ENCODE results near the gene RALA.
"Not testable (repeated sequence)": the region's sequence is repeated elsewhere in the genome, so short reads cannot be mapped to it uniquely, and the experiment has no call there.

RALA gene

DNA sequence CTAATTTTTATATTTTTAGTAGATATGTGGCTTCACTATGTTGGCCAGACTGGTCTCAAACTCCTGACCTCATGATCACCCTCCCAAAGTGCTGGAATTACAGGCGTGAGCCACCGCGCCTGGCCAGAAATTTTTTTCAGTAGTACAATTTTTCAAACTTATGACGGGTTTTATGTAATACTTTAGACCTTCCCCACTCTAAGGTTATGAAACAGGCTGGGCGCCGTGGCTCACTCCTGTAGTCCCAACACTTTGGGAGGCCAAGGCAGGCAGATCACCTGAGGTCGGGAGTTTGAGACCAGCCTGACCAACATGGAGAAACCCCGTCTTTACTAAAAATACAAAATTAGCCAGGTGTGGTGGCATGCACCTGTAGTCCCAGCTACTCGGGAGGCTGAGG lies 56.5 kb downstream of the RALA start:
- not testable (repeated sequence) for FAIRE-seq; DNase-seq (ENCODE audit: insufficient read length, low spot score)

- DNase-seq (ENCODE audit: insufficient read length, low spot score), result no peak
- FAIRE-seq, result no peak
Observed at GRCh38 chr7:39681887-39682441, 58.6 kb downstream of the RALA start.

- DNase-seq (ENCODE audit: insufficient read length, low spot score) (no peak), FAIRE-seq (no peak)
Observed at GRCh38 chr7:39683216-39683845, 60.0 kb downstream of the RALA start.

DNA sequence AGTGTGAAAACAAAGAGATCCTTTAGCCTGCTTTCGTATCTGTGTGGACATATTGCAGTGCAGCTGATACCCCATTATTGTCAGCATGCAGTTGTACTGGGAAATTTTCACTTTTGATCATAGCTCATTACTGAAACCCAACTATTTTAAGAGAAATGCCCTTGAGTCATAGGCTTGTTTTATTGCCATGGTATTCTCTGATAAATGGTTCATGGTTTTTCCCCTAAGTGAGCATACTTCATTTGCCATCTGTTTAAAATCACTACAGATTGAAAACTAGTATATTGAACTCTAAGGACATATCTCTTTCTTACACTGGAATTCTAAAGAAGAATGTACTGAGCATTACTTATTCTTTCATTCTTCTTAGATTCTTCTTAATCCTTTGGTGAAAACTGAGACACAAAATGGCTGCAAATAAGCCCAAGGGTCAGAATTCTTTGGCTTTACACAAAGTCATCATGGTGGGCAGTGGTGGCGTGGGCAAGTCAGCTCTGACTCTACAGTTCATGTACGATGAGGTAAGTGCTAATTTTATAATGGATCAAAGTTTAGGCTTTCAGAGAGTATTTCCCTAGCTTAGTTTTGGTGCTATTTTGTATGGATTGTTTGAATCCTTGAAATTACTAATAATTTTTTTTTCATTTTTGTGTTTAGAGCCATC lies 63.0 kb downstream of the RALA start:
- FAIRE-seq (no peak), DNase-seq (ENCODE audit: insufficient read length, low spot score) (no peak)

DNA sequence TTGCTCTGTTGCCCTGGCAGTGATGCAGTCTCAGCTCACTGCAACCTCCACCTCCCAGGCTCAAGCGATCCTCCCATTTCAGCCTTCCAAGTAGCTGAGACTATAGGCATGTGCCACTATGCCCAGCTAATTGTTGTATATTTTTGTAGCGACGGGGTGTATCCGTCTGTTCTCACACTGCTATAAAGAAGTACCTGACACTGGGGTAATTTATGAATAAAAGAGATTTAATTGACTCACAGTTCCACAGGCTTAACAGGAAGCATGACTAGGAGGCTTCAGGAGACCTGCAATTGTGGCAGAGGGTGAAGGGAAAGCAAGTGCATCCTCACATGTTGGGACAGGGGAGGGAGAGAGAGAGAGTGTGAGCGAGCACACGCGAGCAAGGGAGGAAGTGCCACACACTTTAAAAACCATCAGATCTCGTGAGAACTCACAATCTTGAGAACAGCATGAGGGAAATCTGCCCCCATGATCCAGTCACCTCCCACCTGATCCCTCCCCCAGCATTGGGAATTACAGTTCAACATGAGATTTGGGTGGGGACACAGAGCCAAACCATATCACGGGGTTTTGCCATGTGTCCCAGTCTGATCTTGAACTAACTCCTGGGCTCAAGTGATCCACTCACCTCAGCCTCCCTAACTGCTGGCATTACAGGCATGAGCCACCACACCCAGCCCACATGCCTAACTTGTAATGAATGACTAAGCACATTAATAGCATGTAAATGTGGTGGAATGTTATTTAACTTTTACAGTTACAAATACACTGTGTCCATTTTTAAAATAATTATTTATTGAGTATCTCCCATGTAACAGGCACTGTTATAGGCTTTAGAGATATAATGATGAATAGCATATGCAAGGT lies 65.5 kb downstream of the RALA start:
- DNase-seq (ENCODE audit: insufficient read length, low spot score) (no peak), FAIRE-seq (no peak)

DNA sequence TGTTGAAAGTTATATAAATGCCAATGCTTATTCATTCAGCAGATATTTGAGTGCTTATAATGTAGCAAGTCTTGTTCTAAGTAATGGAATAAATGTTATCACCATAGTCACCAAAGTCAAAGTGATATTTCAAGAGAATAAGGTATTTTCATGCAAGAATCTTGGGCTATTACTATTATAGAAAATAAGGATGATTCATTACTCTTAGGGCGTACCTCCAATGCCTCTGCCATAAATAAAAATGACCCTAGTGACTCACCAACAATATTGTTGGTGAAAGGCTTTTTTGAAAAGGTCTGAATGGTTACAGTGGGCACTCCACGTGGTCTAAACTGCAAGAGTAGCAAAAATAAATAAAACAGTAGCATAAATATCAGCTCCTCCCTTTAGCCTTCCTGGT lies 68.4 kb downstream of the RALA start:
- FAIRE-seq, result no peak

DNA sequence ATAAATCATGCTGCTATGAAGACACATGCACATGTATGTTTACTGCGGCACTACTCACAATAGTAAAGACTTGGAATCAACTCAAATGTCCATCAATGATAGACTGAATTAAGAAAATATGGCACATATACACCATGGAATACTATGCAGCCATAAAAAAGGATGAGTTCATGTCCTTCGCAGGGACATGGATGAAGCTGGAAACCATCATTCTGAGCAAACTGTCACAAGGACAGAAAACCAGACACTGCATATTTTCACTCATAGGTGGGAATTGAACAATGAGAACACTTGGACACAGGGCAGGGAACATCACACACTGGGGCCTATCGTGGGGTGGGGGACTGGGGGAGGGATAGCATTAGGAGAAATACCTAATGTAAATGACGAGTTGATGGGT lies 69.7 kb downstream of the RALA start:
- not testable (repeated sequence) for FAIRE-seq; DNase-seq (ENCODE audit: insufficient read length, low spot score)

More for the DNA sequence above, 68.4 kb downstream of the RALA start:
- DNase-seq (ENCODE audit: insufficient read length, low spot score), result no peak

- FAIRE-seq, result no peak
Observed at GRCh38 chr7:39693812-39694211, 70.4 kb downstream of the RALA start.

DNA sequence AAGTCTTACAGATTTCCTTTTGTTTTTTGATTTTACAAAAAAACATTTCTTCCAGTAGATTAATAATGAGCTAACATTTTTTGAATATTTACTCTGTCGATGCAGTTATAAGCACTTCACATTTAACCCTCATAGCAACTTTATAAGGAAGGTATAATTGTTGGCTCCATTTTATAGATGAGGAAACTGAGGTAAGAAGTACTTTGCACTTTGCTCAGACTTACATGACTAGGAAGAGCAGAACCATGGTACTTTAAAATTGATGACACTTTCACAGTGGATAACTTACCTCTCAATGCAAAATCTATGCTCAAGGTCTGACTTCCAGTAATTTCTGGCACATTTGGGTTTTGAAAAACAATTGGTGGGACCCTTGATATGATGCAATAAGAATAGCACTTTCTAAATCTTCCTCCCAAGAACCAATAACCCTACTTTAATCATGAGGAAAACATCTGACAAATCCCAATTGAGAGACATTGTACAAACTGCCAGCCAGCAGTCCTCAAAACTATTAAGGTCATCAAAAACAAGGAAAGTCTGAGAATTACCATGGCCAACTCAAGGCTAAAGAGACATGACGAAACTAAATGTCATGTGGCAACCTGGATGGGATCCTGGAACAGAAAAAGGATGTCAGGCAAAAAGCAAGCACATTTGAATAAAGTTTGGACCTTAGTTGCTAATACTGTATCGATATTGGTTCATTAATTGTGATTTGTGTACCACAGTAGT lies 72.6 kb downstream of the RALA start:
- no peak for DNase-seq (ENCODE audit: insufficient read length, low spot score)
- FAIRE-seq, result no peak

More at GRCh38 chr7:39693812-39694211, 70.4 kb downstream of the RALA start:
- no peak for DNase-seq (ENCODE audit: insufficient read length, low spot score)

DNA sequence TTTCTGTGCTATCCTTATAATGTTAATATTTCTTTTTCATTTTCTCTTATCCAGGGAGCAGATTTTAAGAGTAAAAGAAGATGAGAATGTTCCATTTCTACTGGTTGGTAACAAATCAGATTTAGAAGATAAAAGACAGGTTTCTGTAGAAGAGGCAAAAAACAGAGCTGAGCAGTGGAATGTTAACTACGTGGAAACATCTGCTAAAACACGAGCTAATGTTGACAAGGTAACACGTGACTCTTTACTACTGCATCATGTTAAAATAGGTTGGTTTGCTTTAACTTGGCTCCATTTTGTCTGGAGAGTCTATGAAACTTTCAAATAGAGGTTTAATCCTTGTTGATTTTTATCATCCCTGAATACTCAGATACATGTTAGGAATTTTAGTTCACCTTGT lies 73.3 kb downstream of the RALA start:
- DNase-seq (ENCODE audit: insufficient read length, low spot score), result no peak
- FAIRE-seq, result no peak

GRCh38 chr7:39697483-39697882 lies 74.1 kb downstream of the RALA start:
- FAIRE-seq, result no peak
- no peak for DNase-seq (ENCODE audit: insufficient read length, low spot score)

DNA sequence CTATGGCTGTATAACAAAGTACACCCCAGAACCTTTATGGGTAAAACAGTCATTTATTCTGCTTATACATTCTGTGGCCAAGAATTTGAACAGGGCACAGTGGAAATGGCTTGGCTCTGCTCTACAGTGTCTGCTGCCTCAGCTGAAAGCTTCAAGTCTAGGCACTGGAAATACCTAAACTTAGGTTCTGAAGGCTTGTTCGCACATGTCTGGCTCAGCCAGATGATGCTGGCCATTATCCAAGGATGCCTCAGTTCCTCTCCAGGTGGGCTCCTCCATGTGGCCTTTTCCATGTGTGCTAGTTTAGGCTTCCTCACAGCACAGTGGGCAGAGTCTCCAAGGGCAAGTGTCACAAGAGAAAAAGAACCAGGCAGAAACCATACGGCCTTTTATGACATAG lies 76.8 kb downstream of the RALA start:
- DNase-seq (ENCODE audit: insufficient read length, low spot score) (no peak), FAIRE-seq (no peak)

DNA sequence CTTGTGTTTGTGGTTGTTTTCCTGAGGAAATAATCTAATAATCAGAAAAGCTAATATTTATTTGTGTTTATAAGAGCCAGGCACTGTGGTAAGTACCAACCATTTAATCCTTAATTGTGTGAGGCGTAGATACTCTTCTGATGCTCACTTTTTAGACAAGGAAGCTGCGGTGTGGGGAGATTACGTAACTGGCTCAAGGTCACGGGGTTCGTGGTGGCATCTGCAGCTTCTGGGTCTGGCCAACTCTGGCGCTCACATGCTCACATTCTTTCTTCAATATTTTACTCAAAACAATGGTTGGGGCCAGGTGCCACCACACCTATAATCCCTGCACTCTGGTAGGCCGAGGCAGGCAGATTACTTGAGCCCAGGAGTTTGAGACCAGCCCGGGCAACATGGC lies 77.6 kb downstream of the RALA start:
- FAIRE-seq, result no peak

DNA sequence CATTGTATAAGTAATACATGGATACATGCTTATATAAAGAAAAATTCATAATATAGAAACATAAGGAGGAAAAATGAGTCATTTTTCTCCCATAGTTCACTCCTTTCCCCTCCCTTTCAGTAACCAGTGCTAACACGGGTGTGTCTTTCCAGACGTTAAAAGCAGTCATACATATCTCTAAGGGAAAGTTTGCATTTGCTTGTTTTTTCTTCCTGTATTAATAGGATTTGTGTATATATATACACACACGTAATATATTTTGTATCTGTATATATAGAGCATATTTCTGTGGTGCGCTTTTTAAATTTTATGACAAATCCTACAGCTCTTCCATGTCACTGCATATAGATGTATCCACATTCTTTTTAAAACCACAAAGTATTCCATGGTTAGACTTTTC lies 78.8 kb downstream of the RALA start:
- DNase-seq (ENCODE audit: insufficient read length, low spot score) (no peak), FAIRE-seq (no peak)

More for the DNA sequence above, 77.6 kb downstream of the RALA start:
- DNase-seq (ENCODE audit: insufficient read length, low spot score), result no peak

GRCh38 chr7:39703144-39703543 lies 79.8 kb downstream of the RALA start:
- DNase-seq (ENCODE audit: insufficient read length, low spot score) (no peak), FAIRE-seq (no peak)

DNA sequence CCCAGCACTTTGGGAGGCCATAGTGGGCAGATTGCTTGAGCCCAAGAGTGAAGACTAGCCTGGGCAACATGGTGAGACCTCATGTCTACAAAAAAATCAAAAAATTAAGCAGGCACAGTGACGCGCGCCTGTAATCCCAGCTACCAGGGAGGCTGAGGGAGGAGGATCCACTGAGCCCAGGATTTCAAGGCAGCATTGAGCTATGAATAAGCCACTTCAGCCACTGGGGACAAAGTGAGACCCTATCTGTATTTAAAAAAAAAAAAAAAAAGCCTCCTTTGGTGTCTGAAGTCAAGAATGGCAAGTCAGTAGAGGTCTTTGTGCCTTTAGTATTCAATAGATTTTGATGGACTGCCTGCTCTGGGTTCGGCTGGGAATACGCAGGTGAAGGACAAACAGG lies 85.7 kb downstream of the RALA start:
- FAIRE-seq, result no peak
- DNase-seq (ENCODE audit: insufficient read length, low spot score), result no peak

- no peak for FAIRE-seq
- DNase-seq (ENCODE audit: insufficient read length, low spot score), result no peak
Observed at GRCh38 chr7:39709768-39710311, 86.5 kb downstream of the RALA start.

DNA sequence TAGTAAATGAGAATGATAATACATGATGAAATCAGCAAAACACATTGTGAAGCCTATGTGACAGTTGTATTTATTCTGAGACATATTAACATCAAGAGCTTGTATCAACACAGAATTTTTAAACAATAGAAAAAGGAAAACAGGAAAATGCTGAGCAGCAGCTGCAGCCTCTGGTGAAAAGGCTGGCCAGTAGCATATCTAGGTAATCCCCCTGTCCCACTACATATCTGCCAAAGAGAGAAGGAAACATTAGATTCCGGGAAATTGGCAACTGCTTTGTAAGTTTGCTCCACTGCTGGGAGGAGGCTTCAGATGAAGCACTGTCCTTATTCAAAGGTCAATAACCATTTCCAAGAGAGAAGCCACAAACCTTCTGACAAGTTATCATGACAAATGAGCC lies 89.4 kb downstream of the RALA start:
- DNase-seq (ENCODE audit: insufficient read length, low spot score) (no peak), FAIRE-seq (no peak)

- FAIRE-seq (no peak), DNase-seq (ENCODE audit: insufficient read length, low spot score) (no peak)
Observed at GRCh38 chr7:39714447-39715091, 91.2 kb downstream of the RALA start.

- no peak for FAIRE-seq
- DNase-seq (ENCODE audit: insufficient read length, low spot score), result no peak
Observed at GRCh38 chr7:39720586-39720985, 97.2 kb downstream of the RALA start.
